Endometrial microvascular endothelial cells (primary cell): ENCODE data around the gene C2CD2. TPM values are rescaled to one million over a fixed set of nuclear protein-coding genes. Genes with fewer than 3 reads are reported as not detected.

ENCODE experiments used
- in situ Hi-C: cut with HindIII; loops from 2 replicates; pipeline ENCODE4 v1.10.0; 2017; ENCODE audit warnings: low sequenced_read_pairs, low pct_unique_long_range_greater_than_20kb; ENCODE audit errors: inconsistent ontology term
- total RNA-seq: library from RNA; depleted of rRNA; stranded (reverse); fragments of >200 nt; gene quantifications from one replicate; pipeline ENCODE4 v1.2.3, GENCODE V29; 2015; ENCODE audit errors: inconsistent ontology term

C2CD2 gene
- total RNA-seq, 1 donor from 2014 or later, result 43.2 TPM

GRCh38 chr21:41845310-41846032 lies 108.3 kb downstream of the C2CD2 start:
- in situ Hi-C loops, result no loop called here

GRCh38 chr21:41843584-41843983 lies 110.2 kb downstream of the C2CD2 start:
- in situ Hi-C loops, result no loop called here

GRCh38 chr21:41840880-41841279 lies 112.9 kb downstream of the C2CD2 start:
- in situ Hi-C loops, result no loop called here

- in situ Hi-C loops, result no loop called here
Measured at GRCh38 chr21:41839387-41840000, 114.3 kb downstream of the C2CD2 start.

- in situ Hi-C loops, result no loop called here
Measured at GRCh38 chr21:41837756-41838297, 116.0 kb downstream of the C2CD2 start.

GRCh38 chr21:41836166-41837015 lies 117.4 kb downstream of the C2CD2 start:
- in situ Hi-C loops, result no loop called here

- in situ Hi-C loops, result no loop called here
Measured at GRCh38 chr21:41835711-41836154, 118.1 kb downstream of the C2CD2 start.

Other genes with a start within 250 kb of the C2CD2 start
- not detected for gene RIPK4, start 187.0 kb downstream of the C2CD2 start, total RNA-seq
- gene PRDM15, start 74.7 kb downstream of the C2CD2 start, total RNA-seq, result 3.8 TPM
- 12.5 TPM for gene ZBTB21, start 56.3 kb upstream of the C2CD2 start, total RNA-seq
- gene UMODL1, start 117.3 kb upstream of the C2CD2 start, total RNA-seq, result not detected